Lung microvascular endothelial cell (primary cell): ENCODE results near the gene FRMPD1. TPM values are rescaled to one million over a fixed set of nuclear protein-coding genes. Genes with fewer than 3 reads are reported as not detected.

ENCODE experiments used
- DNase-seq, 2 donors: peaks; one replicate each; pipeline versions ENCODE4 v3.0.0 to v3.0.0-alpha.2; 2010; ENCODE audit warnings: low read depth in 2 of 2
- total RNA-seq: library from RNA; depleted of rRNA; stranded (reverse); fragments of >200 nt; gene quantifications from 2 replicates; pipeline ENCODE4 v1.2.1, GENCODE V29; 2014

FRMPD1 gene
- total RNA-seq, 1 donor from 2014 or later, result not detected

DNA sequence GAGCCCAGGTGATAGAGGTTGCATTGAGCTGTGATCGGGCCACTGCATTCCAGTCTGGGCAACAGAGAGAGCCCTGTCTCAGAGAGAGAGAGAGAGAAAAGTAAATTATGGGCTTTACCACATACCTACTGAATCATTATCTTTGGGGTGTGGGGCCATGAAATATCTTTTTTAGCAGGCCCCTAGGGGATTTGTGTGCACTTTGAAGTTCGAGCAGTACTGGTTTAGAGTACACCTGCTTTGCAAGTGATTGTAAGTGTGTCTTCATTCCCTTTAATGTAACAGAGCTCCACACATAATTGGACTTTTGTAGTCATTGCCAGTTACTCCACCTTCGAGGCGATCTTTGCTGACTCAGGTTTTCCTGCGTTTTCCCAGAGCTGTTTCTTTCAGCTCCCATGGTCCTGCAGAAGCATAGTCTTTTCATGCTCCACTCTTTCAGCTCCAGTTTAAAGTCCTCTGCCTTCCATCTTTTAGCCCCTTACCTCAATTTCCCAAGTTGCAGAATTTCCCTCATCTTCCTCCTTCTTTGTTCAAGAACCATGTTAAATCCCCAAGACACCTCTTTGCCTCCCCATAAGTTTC is 24.0 kb upstream of the FRMPD1 start:
- DNase-seq, result no peak

DNA sequence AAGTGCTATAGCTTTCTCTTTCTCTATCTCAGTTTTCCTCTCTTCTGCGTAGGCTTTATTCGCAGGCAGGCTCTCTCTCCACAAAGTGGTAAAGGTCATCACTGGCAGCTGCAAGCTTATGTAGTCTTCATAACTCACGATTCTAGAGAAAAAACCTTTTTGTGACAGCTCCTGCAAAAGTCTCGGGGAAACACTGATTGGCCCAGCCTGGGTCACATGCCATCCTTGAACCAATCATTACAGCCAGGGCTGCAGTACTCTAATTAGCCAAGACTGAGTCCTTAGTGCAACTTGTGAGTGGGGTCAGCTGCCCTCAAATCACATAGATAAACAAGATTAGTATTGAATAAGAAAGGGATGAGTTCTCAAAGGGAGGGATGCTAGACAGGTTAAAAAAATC is 18.3 kb upstream of the FRMPD1 start:
- no peak for DNase-seq

DNA sequence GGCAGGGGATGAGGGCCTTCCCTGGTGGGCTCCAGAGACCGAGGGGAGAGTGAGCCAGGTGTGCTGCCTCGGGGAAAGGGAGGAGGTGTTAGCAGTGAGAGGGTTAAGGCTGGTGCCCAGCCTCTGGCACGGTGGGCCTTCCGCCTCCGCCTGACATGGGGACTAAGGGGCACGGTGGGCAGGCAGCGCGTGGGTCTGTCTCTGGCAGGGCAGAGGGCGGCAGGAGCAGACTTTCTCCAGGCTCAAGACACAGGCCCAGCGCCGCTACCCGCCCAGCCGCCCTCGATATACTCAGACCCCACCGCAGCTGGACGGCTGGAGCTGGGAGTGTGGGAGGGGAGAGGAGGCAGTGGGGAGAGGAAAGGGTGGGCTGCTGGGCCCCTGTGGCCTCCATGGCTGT is 14.9 kb upstream of the FRMPD1 start:
- no peak for DNase-seq

DNA sequence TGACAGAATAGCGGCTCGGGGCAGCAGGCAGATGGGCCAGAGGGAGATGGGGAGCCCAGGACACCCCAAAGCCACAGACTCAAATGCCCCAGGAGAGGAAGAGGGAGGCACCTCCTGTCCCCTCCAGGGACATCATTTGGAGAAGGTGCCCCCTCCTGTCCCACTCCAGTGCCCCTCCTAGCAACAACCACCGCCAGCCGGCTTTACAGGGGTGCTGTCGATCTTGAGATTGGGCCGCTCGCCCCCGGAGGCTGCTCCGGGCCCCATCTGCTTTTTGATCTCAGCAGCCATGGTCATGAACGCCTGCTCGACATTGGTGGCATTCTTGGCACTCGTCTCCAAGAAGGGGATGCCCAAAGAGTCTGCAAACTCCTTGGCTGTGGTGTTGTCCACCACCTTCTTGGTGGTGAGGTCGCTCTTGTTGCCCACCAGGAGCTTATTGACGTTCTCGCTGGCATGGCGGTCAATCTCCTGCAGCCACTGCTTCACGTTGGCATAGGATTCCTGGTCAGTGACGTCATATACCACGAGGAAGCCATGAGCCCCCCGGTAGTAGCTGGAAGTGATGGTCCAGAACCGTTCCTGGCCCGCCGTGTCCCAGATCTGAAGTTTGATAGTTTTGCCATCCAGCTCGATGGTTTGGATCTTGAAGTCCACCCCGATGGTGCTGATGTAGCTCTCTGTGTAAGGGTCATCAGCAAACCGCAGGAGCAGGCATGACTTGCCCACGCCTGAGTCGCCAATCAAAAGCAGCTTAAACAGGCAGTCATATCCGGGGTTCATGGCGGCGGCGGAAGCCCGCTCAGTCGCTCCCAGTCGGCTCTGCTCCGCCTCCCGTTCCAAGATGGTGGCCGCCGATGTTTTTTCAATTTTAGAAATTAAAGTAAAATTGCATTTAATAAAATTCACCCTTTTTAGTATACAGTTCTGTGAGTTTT is 14.0 kb upstream of the FRMPD1 start:
- DNase-seq, result no peak

DNA sequence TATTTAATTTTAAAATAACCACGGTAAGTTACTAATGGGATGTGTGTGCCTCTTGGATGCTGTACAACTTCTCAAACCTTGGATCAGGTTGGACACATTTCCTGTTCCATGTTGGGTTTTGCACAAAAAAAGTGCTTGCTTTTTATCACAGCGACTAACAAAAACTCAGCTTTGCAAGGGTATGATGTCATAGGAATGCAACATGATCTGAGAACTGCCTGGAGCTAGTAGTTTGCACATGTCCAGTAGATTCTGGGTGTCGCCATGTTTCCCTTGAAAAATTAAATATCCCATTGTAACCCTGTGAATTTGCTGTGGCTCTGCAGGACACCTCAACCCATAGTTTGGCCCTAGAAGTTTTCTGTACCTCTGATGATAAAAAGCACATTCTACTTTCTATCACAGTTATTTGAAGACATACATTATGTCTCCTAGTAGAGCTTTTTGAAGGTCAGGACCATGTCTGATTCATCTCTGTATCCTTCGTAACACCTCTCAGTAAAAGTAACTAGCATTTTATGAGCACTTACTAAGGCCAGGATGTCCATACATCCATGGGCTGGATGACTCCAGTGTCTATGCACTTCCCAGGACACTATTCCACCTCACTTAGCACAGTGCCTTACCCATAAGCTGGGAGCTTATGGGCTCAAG is 11.5 kb upstream of the FRMPD1 start:
- no peak for DNase-seq

DNA sequence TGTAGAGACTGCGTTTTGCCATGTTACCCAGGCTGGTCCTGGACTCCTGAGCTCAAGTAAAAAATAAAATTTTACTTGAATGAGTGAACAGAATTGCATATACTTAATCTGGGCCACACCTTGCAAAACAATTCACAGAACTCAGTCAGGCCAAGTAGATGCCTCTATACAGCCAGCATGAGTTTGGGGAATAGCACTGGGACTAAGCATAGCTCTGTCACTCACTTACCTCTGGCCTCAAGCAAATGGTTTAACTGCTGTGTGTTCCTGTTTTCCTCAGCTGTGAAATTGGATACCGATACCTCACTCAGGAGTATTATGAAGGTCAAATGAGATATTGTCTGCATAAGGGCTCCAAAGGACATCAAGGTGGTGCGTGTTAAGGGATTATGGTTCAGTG is 10.9 kb upstream of the FRMPD1 start:
- no peak for DNase-seq

DNA sequence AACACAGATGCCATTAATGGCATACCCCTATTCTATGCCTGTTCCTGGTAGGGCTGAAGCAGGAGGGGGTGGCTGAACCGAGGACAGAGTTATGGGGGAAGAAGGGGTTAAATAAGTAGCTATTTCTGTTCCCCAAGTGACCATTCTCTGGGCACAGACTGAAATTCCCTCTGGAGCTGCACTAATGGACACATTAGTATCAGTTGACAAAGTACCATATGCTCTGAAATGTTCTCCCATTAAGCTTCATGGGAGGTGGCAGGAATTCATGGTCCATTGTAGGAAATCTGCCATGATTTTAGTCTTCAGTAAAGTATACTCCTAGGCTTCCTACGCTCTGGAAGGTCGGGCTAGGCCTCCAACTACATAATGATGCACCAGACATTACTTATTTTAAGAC is 10.5 kb upstream of the FRMPD1 start:
- DNase-seq, result no peak

DNA sequence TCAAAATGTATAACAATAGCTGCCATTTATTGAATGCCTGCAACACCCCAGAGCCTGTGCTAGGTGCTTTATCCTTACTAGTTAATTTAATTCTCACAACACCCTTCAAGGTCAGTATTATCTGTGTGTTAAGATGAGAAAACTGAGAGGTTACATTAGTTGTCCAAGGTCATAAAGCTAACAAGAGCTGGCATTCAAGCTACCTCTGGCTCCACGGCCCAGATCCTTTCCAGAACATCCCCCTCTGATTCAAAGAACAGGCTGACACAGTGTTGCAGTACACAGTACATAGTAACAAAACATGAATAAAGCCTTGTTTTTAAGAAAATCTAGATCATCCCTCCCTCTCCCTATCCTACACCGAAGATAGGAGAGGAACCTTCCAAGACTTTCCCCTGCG is 9.4 kb upstream of the FRMPD1 start:
- no peak for DNase-seq

DNA sequence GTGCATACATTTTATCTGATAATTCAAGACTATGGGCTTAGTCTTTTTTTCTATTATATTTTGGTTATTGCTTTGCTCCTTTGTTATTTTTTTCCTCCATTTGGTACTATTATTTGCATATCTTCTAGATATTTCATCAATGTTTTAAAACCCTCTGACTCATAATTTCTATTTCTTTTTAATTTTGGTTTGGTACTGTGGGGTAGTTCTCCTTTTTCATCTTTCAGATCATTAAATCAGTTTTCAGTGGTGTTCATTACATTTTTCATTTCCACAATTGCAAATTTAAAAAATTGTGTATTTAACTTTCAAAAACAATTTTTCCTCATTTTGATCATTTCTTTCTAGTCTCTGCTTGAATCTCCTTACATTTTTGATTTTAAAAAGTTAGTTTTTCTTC is 7.5 kb upstream of the FRMPD1 start:
- DNase-seq, result no peak

DNA sequence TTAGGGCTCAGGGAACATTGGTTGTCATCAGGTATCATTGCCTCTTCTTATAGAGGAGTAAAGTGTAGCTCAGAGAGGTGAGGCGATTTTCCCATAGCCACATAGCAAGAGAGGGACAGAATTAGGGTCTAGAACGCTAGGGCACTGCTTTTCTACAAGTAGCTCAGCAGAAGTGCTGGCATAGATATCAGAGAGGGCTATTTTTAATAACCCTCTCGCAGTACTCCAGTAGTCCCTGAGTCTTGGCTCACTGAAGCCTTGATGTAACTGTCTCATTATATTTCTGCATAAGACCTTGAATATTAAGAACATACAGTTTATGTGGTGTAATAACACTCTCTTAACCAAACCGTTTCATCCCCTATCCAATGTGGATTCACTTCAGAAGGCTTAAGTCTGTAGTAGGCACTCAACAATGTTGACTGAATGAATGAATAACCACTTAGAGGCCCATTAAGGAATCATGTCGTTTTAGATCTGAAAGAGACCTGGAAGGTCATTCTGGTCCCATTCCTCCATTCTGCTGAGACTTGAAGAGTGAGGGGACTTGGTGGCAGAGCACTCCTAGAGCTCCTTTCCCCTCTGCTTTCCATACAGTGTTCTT is 4.7 kb upstream of the FRMPD1 start:
- DNase-seq, result no peak

DNA sequence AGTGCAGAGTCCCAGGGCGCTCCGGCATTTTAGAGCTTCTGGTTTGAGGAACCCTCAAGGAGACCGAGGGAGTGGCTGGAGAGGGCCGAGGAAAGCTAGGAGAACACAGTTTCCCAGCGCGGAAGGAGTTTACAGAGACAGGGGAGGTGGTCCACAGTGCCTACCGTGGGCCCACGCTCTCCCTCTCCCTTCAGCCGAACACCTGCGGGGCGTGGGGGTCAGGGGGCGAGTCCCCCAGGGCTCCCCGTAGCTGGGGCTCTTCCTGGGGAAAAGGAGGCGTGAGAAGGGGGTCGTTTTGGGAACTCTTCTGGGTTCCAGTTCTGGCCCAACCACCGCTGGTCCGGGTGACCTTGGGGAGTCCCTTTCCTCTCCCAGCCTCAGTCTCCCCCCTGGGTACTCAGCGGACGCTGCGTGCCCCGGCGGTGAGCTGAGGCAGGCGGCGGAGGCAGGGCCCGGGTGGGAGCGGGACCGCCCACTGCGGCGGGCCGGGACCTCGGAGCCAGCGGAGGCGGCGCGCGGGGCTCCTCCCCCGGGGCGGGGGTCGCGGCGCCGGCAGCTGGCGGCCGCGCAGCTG is 368 bp upstream of the FRMPD1 start:
- DNase-seq, result no peak

DNA sequence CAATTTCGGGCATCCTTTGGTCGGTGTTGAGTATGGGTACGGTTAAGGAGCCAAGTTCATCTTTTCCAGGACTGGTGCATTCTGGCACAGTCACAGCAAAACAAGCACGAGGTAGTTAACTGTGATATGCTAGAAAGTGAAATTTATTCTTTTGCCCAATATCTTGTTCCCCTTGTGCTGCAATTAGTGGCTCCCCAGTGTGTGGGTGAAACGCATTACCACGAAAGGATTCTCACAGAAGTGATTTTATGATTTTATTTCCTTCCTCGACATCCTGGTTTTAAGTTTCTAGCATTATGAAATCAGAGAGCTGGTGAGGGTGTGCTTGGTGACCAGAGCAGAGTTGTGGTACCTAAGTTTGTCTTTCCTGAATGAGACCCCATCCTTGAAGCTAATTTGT is 1.5 kb downstream of the FRMPD1 start:
- no peak for DNase-seq

DNA sequence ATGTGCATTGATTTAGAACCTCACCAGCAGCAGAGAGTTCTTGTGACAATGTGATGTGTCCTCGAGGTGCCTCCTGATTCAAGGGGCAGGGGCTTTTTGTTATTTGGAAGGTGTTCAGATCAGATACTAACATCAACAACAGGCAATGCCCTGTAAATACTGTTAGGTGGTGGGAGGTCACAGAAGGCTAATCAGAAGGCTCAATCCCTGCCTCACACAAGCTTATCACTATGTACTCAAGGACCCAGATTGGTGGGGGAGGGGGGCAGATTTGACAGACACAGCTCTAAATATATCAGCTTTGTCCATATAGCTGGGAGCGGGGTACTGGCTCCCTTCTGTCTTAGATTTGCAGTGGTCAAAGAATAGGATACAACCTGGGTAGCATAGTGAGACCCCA is 2.6 kb downstream of the FRMPD1 start:
- no peak for DNase-seq

DNA sequence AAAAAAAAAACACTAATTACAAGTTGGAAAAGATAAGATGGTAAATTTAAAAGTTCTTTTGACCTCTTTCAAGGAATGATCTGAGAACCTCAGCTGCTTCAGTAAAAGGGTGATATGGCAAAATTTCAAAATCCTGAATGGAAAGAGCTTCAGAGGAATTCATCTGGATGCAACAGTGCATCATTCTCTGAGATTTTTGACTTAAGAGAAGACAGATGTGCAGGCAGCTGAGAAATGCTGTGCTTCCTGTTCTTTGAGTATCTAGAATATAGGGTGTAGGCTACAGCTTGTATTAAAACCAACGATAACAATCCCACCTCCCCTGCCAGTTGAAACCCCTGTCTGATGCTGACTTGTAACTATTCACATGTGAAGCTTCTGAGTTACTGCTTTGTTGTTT is 6.2 kb downstream of the FRMPD1 start:
- no peak for DNase-seq

DNA sequence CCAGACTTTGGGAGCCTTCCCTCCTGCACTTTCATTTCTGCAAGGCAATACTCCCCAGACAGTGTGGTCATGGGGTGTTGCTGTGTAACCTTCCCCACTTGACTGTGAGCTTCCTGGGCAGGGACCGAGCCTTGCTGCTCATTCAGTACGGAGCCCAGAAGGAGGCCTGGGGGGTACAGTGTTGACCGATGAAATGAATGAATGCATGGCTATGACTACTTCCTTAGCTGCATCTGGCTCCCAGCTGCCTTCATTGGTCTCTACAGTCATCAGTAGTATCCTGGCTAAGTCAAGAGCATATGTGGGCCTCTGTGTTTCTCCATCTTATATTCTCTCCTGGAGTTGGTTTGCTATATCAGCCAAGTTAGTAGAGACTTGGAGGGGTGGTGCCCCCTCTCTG is 9.9 kb downstream of the FRMPD1 start:
- no peak for DNase-seq

DNA sequence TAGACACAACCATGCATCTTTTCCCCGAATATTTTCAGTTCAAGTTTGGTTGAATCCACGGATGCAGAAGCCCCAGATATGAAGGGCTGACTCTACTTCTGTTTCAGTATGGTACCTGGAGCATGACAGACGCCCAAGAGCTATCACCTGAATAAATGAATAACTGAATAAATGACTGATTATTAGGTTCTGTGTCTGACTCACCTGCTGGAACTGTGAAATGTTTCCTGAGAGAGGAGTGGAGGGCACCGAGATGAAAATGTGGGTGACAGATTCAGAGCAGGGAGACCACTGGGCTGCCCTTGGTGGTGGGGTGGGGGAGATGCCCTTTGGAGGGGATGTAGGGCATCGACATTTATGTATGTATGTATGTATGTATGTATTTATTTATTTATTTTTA is 13.2 kb downstream of the FRMPD1 start:
- no peak for DNase-seq

DNA sequence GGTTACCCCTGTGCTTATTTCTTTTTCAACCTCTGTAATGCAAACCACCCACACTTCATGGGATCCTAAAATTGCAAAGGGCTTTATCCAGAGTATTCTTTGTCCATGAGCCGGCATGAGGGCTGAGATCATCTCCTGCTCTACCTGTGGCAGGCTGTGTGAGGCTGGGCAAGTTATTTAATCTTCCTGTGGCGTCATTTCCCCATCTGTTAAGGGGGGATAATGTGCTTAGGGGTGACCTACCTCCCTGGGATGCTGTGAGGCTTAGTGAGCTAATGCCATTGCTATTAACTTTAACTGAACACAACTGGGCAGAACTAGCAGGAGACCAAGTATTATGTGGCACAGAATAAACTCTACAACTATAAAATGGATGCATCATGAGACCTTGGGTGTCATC is 17.0 kb downstream of the FRMPD1 start:
- no peak for DNase-seq

DNA sequence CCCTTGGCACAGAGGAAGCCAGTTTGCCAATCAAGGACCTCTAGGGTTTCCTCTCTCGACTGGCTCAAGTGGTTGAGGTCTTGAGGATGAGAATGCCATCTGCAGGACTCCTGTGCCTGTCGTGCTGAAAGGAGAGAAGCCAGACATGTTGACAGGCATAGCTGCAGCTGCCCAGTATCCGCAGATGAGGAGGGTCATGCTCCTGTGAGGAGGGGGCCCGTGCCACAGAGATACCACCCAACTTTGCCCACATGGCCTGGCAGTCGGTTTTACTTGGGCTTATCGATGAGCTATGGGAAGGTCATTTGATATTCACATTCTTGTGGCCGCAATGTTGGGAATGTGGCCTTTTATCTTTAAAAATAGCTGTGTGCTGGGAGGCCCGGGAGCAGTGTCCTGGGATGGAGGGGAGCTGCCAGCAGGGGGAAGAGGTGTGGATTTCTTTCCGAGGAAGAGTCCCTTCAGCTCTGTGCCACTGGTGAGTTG is 17.4 kb downstream of the FRMPD1 start:
- no peak for DNase-seq

DNA sequence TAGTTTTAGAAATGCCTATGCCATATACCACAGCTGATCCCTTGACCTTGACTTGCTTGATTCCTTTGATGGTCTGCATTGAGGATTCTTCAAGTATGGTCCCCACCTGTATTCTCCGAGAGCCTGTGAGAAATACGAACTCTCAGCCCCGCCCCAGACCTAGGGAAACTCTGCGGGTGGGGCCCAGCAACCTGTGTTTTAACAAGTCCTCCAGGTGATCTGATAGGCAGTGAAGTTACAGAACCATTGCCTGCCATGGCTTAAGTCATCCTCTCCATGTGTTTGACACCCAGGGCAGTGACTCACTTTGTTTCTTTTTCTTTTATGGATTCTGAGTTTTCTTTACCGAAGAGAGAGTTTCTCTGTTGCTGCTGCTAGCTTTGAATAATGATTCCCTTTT is 18.5 kb downstream of the FRMPD1 start:
- no peak for DNase-seq

DNA sequence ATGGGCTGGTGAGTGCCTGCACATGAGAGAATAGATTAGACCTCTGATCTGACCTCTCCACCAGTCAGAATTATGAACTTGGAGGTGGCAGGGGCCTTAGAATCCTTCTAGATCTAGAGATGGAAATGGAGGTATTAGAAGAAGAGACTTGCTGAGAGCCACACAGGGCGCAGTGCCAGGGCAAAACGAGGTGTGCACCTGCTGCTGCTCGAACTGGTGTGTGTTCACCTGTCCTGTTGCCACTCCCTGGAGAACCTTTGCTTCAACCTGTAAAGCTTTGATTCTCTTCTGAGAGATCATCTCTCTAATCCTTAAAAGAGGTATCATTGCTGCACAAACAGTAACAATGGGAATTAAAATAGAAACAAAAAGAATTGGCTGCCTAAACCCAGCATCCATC is 24.9 kb downstream of the FRMPD1 start:
- DNase-seq, result no peak

DNA sequence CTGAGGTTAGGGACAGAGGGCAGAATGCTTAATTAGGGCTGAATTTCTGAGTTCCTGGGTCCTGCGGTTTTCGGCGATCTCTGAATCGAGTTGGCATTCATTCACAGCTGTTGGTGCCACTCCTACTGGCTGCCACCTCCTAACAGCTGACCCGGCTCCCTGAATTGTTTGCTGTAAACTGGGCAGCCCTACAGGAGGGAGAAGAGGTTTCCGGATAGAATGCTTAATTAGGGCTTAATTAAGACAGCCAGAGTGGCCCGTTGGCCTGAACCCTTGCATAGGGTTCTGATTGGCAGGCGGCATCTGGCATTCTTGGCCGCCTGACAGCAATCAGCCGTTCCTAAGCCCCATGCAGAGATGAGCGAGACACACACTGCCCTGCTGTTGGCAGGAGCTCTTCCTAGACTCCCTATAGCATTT is 25.7 kb downstream of the FRMPD1 start:
- DNase-seq, result no peak

DNA sequence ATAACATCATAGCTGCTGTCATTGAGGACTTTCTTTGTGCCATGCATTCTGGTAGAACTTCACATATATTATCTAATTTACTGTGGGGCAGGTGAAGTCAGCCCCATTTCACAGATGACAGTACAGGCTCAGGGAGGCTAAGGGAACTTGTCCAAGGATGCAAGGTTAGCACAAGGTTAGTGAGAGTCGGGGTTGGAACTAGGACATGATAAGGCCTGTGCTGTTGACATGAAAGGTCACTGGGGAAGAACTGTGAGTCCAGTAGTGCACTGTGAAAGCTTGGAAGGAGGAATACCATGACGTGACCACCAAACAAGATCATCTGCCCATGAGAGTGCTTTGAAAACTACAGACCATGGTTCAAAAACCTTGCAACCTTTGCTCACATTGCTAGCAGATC is 26.7 kb downstream of the FRMPD1 start:
- no peak for DNase-seq
